Stimulated activated CD8-positive, alpha-beta memory T cell treated with anti-CD3 and anti-CD28 coated beads, Interleukin-15, amount 100 ng/mL, for 24 hours (primary cell): ENCODE measurements around the gene TYMP.
"Not testable (repeated sequence)": the region's sequence is repeated elsewhere in the genome, so short reads cannot be mapped to it uniquely, and the experiment has no call there.

Source experiments
- DNase-seq: peaks from one replicate; pipeline ENCODE4 v3.0.0-alpha.2; 2020; ENCODE audit warnings: low read depth

TYMP gene

DNA sequence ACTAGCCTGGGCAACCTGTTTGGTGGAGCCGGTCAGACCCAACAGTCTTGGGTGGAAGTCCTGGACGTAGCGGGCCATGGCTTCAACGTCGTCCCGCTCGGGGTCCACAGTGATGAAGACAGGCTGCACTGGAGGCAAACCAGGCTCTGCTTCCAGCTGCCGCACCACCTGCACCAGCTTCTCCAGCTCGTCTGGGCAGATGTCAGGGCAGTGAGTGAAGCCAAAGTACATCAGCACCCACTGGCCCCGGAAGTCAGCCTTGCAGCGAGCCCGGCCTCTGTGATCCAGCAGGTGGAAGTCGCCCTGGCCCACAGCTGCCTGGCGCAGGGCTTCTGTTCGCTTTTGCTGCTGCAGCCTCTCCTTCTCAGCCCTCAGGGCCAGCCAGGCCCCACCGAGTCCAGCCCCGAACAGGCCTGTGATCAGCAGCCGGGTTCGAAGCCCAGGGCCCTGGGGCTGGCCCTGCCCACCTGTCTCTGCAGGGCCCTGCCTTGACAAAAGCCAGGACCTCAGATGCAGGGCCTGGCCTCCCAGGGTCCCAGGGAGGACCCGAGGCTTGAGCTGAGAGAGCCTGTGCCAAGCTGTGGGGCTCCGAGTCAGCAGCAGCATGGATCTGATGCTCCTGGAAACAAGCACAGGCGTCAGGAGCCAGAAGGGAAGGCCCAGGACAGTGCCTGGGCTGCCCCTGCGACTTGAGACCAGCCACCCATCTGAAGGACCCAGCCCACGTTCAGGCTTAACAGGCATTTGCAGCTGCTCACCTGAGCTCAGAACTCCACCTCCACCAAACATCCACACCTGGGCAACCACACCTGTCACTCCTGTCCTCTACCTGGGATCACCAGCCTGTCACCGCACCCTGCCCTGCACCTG, 5.8 kb downstream of the TYMP start:
- DNase-seq, result no peak

DNA sequence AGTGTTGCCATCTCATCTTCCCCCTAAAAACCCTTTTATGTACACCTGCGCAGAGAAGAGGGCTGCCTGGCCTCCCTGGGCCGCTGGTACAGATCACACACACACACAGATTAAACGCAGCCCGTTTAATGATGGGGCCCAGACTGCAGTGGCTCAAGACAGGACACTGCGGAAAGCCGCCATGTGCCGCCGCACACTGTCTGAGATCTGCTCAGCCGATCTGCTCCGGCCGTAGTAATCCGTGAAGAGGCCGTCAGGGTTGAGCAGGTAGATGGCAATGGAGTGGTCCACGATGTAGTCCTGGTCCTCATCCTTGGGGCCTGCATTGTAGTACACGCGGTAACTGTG, 6.4 kb downstream of the TYMP start:
- no peak for DNase-seq

DNA sequence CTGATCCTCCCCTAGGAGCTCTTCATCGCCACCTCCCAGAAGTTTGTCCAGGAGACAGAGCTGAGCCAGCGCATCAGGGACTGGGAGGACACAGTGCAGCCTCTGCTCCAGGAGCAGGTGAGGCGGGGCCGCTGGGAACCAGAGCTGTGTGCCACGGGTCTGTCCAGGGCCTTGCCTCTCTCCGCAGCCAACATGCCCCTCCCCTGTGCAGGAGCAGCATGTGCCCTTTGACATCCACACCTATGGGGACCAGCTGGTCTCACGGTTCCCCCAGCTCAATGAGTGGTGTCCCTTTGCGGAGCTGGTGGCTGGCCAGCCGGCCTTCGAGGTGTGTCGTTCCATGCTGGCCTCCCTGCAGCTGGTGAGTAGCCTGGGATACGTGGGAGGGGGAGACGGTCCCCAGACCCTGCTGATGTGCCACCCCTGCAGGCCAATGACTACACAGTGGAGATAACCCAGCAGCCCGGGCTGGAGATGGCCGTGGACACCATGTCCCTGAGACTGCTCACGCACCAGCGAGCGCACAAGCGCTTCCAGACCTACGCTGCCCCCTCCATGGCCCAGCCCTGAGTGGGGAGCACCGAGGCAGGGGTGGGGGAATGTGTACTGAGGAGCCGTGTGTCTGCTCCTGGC, 6.9 kb downstream of the TYMP start:
- no peak for DNase-seq

DNA sequence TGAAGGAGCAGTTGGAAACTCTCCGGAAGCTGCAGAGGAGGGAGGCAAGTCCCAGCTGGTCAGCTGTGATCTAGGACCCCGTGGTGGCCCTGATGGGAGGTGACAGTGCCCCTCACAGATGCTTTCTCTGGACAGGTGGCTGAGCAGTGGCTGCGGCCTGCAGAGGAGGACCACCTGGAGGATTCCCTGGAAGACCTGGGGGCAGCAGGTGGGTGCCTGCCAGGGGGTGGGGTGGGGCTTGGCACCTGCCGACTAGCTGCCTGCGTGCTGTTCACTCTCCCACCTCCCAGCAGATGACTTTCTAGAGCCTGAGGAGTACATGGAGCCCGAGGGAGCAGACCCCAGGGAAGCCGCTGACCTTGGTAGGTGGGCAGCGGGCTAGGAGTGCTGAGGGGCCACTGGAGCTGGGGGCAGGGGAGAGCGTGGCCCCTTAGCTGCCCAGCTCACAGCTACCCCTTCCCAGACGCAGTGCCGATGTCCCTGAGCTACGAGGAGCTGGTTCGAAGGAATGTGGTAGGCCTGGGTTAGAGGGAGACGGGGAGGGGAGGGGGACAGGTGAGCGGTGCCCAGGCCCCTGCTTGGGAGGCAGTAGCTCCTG, 7.5 kb downstream of the TYMP start:
- no peak for DNase-seq

DNA sequence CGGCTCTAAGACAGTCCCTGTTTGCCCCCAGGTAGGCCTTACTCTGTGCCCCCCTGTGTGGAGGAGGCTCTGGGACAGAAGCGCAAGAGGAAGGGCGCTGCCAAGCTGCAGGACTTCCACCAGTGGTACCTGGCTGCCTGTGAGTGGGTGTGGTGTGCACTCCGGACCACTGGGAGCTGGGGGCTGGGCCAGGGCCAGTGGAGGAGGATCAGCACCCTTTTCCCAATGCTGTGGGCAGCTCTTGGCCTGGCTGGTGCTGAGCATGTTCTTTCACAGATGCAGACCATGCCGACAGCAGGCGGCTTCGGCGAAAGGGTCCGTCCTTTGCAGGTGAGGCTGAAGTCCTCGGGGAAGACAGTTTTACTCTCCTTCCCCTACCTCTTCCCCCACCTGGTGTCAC, 8.1 kb downstream of the TYMP start:
- no peak for DNase-seq

DNA sequence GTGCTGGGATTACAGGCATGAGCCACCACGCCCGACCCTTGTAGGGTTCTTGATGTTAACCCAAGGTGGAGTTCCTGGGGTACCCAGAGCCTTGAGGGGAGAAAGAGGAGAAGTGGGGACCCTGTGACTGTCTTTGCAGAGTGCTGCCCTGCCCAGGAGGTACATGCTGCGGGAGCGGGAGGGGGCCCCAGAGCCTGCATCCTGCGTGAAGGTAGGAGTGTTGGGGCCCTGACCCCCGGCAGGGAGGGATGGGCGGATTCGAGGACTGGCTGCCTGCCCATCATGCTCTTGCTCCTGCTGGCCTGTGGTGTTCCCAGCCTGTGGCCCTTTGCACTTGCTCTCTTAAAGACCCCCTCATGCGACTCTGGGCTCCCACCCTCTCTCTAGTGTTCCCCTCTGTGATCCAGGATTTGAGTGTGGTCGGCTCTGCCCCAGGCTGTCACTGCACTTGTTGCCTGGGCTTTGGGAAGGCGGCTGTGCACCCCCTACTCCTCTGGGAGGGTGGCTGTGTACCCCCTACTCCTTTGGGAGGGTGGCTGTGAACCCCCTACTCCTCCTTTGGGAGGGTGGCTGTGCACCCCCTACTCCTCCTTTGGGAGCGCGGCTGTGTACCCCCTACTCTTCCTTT, 8.9 kb downstream of the TYMP start:
- no peak for DNase-seq

DNA sequence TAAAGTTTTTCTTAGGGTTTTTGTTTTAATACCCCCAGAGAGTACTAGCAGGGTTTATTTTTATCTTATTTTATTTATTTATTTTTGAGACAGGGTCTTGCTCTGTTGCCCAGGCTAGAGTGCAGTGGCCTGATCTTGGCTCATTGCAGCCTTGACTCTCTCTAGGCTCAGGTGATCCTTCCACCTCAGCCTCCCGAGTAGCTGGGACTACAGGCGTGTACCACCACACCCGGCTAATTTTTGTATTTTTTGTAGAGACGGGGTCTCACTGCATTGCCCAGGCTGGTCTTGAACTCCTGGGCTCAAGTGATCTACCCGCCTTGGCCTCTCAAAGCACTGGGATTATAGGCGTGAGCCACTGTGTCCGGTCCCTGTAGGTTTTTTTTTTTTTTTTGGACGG, 9.6 kb downstream of the TYMP start:
- not testable (repeated sequence) for DNase-seq

DNA sequence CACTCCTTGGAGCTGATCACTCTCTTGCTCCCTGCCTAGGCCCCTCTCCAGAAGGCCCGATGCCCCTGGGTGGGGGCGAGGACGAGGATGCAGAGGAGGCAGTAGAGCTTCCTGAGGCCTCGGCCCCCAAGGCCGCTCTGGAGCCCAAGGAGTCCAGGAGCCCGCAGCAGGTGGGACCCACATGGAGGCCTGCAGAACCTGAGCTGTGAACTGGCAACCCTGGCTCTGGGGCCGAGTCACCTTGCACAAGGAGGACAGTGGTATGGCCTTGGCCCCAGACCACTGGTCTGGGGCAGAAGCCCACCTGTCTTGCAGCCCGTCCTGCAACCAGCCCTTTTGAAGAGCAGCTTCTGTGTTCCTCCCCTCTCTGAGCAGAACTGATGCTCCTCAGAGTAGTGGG, 10.7 kb downstream of the TYMP start:
- no peak for DNase-seq

DNA sequence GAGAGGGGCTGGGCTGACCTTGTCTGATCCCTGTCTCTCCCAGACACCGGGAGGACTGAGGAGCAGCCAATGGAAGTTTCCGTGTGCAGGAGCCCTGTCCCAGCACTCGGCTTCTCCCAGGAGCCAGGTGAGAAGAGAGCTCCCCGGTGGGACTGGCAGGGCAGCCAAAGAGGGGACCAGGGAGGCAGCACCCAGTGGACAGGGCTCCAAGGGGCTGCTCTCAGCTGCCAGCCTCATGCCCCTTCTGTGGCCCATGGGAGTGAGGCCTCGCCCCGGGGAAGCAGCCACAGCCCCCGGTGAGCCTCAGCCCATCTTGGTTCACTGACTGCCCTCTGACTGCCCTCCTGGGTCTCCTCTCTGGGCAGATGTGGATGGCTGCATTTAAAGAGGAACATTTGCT, 11.2 kb downstream of the TYMP start:
- DNase-seq, result no peak

DNA sequence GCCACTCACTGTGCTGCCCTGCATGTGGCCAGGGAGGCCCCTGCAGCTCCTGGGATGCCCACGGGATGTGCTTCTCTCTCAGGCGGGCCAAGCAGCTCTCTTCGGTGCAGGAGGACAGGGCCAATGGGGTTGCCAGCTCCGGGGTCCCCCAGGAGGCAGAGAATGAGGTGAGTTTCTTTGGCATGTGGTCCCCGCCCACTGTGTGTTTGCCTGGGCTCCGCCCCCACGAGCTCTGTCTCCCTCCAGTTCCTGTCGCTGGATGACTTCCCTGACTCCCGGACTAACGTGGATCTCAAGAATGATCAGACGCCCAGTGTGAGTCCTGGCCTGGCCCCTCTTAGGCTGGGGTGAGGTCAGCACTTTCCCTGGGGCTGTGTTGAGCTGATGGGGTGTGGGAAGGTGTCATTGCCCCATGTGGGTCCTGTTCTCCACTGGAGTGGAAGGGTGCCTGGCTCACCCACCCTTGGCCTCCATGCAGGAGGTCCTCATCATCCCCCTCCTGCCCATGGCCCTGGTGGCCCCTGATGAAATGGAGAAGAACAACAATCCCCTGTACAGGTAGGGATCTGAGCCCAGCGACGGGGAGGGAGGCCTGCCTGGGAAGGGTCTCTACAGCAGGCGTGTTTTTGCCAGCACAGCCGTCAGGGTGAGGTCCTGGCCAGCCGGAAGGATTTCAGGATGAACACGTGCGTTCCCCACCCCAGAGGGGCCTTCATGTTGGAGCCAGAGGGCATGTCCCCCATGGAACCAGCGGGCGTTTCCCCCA, 12.1 kb downstream of the TYMP start:
- DNase-seq, result no peak

DNA sequence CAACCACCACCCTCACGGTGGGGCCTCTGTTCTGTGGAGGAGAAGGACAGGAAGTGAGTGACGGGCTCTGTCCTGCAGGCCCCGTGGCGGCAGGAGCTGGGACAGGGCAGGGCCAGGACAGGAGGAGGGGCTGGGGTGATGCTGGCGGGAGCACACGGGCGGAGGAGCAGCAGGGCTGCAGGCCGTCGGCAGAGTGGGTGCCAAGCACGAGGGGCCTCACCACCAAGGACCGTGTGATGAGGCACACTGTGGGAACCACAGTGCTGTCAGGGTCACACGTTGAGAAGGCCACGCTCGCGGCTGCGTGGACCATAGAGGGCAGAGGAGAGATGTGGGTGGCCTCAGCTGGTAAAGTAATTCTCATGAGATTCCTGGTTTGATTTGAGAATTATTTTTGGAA, 12.9 kb downstream of the TYMP start:
- no peak for DNase-seq

DNA sequence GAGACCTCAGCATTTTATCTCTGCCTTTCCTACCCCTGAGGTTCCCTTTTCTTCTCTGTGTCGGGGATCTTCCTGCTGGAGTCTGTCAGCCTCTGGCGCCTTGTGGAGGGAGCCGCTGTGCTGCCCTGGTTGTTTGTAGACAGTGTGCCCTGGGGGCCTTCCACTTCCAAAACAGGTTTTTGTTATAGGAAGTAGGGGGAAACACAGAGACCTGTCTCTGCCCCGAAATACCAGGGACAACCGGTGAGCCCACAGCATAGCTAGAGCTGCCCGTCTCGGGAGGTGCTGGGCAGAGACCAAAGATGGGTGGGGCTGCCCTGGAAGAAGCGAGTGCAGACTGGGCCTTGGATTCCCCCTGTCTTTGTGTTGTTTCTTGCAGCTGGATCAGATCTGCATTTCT, 13.7 kb downstream of the TYMP start:
- no peak for DNase-seq

DNA sequence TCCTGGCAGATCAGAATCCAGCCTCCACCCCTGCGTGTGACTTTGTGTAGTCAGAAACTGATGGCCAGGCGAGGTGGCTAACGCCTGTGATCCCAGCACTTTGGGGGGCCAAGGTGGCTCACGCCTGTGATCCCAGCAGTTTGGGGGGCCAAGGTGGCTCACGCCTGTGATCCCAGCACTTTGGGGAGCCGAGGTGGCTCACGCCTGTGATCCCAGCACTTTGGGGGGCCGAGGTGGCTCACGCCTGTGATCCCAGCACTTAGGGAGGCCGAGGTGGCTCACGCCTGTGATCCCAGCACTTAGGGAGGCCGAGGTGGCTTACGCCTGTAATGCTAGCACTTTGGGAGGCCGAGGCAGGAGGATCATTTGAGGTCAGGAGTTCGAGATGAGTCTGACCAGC, 16.6 kb downstream of the TYMP start:
- no peak for DNase-seq

DNA sequence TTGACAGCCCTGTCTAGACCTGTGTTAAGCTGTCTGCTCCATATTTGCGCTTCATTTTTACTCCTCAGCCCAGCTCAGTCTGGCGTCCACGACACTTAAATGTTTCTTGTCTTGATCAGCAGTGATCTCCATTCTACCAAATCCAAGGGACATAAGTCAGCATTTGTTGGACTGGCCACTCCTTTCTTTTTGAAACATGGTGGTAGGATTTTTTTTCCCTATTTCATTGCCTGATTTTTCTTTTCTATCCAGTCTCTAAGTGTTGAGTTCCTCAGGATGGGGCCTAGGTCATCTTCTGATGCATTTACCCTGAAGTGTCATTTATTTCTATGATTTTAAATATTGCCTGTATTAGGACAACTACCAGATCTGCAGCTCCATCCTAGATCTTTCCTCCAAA, 20.9 kb downstream of the TYMP start:
- DNase-seq, result no peak

DNA sequence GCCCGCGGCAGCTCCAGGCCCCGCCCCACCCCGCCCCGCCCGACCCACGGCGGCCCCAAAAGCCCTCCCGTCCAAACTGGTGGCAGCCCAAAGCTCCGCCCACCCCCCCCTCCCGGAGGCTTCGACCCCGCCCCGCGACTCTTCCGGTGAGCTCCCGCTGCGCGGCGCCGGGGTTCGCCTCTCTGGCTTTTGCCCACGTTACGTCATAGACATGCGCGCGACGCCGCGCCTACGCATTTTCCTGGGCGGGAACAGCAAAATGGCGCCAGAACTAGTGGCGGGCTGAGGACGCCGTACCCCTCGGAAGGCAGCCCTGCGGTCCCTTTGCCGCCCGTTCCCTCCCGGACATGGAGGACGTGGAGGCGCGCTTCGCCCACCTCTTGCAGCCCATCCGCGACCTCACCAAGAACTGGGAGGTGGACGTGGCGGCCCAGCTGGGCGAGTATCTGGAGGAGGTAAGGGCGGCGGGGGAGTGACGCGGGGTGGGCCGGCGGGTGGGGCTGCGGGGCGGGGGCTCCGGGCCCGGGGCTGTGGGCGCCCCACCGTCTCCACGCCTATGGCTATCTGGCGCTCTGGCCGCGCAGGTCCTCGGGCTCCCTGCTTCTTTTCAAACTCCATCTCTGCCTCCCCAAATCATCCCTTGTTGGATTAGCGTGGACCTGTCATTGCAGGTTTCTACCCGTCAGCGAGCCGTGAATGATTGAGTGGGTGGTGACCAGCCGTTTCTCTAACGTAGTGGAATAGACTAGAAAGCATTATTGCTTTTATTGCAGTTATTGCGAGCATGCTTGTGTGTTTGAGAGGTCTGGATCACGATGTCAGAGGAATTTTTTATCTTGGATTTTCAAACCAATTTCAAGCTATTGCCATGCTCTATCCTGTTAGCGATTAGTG, 21.6 kb downstream of the TYMP start, which contains the start of gene NCAPH2:
Gene NCAPH2, plus strand, starts transcription at position 234 of the 894 bp plus-strand sequence. Its CDS starts 114 bp downstream, at position 348.
- peak; percentile 99 for DNase-seq

DNA sequence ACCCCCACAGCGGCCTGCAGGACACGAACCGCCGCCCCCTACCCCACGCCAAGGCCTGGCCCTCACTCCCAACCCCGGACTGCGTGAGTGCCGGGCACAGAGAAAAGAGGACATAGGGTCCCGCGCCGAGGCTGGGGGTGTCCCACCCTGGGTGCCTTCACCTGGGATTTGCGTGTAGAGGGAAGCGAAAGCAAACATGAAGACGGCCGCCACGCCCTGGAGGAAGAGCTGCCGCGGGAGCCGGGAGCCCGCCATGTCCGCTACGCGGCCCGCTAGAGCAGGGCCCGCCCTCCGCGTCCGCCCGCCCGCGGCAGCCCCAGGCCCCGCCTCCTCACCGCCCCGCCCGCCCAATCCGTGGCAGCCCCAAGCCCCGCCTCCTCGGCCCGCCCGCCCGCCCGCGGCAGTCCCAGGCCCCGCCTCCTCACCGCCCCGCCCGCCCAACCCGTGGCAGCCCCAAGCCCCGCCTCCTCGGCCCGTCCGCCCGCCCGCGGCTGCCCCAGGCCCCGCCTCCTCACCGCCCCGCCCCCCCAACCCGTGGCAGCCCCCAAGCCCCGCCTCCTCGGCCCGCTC, 22.3 kb downstream of the TYMP start, which contains the start of gene LMF2:
Gene LMF2, minus strand, starts transcription at position 282 of the 570 bp plus-strand sequence. Its CDS starts 27 bp downstream, at position 255.
- peak; percentile 86 for DNase-seq

DNA sequence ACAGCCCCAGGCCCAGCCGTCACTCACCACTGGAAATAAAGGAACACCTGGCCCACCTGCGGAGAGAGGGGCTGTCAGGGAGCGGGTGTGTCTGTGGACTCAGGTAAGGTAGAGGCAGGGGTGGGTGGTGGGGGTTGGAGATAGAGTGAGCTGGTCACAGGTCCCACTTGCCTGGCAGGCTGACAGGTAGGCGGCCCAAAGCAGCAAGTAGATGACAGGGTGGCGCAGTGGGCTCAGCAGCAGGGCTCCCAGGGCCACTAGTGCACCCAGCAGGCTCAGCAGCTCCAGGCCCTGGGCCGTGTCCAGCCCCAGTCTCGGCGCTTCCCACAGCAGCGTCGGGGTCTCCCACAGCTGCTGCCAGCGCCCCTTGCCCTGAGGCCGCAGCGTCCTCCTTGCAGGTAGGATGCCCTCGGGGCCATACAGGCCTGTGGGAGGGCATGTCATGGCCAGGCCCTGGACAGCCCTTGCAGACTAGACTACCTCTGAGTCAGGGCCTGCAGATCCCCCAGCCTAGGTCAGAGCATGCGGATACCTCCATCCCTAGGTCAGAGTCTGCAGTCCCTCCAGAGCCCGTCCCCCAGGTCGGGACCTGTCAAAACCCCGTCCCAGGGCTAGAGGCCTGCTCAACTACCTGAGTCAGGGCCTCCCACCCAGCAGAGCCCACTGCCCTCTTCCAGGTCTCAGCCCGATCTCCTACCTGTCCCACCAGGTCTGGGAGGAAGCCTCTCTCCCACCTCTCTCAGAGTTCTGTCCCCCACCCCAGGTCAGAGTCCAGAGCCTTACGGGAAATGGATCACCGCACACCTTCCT, 23.0 kb downstream of the TYMP start:
- DNase-seq, result no peak

DNA sequence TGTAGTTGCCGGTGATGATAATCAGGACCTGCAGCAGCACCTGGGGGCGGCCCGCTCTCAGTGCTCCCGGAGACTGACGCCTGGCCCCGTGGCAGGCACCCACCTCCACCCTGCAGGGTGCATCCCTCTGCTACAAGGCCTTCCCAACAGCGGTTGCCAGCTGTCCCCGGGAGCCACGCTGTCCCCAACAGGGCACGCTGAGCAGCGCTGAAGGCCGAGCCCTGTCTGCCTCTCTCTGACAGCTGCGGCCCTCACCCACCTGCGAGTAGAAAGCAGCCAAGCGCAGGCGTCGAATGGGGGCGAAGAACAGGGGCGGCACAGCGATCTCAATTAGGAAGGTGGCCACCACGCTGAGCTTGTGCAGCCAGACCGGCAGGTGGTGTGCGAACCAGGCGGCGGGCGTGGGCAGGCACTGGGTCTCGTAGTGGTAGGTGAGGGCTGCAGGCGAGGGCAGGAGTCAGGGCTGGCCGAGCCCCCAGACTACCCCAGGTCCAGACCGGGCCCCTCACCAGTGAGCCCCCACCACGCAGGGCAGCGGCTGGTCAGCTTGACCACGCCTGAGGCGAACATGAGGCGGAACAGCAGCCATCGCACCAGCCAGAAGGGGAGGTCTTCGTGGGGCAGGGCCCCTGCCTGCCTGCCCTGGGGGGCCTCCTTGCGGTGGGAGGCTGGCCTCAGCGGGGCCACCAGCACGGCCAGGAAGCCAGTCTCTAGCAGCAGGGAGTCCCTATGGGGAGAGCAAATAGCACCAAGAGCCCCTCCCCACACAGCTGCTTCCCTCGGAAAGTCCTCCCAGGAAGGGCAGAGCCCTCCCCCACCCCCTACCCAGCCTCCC, 23.8 kb downstream of the TYMP start:
- no peak for DNase-seq
